Esophagus squamous epithelium (tissue), 5 donors: ENCODE results near the gene TENT5D. TPM values are rescaled to one million over a fixed set of nuclear protein-coding genes. Genes with fewer than 3 reads are reported as not detected.
"Not testable (repeated sequence)": the region's sequence is repeated elsewhere in the genome, so short reads cannot be mapped to it uniquely, and the experiment has no call there.

Source experiments
- DNase-seq: peaks from one replicate; lab custom pipeline; 2025; lab: John Stamatoyannopoulos, UW
- H3K27ac ChIP-seq, 4 donors: fragments of 200-600 bp; sonication (generic); one replicate each; pipeline ENCODE4 v1.5.1; 2016 to 2019; ENCODE audit warnings: mild to moderate bottlenecking in 1 of 4
- H3K27me3 ChIP-seq, 4 donors: fragments of 200-600 bp; sonication (generic); 1 replicate in 3 of 4; 2 replicates in 1 of 4; pipeline versions ENCODE4 v1.5.1 to v1.6.0; 2017 to 2021; ENCODE audit warnings: antibody characterized with exemption in 1 of 4
- H3K36me3 ChIP-seq, 3 donors: fragments of 200-600 bp; sonication (generic); one replicate each; pipeline ENCODE4 v1.5.1; 2016 to 2019
- H3K4me1 ChIP-seq, 3 donors: fragments of 200-600 bp; sonication (generic); one replicate each; pipeline ENCODE4 v1.5.1; 2017 to 2019
- H3K4me3 ChIP-seq, 4 donors: fragments of 200-600 bp; sonication (generic); 1 replicate in 3 of 4; 2 replicates in 1 of 4; pipeline ENCODE4 v1.5.1; 2016 to 2019; ENCODE audit warnings: mild to moderate bottlenecking in 2 of 4, moderate library complexity in 1 of 4
- H3K9me3 ChIP-seq, 3 donors: fragments of 200-600 bp; sonication (generic); one replicate each; pipeline ENCODE4 v1.5.1; 2016 to 2019
- POLR2A ChIP-seq, 4 donors: fragments of 450-650 bp; IDR thresholded peaks; one replicate each; pipeline ENCODE4 v1.6.1; 2017; ENCODE audit warnings: antibody characterized with exemption in 4 of 4, mild to moderate bottlenecking in 4 of 4, moderate library complexity in 3 of 4
- WGBS, 2 donors: methylation state at CpG; one replicate each; pipeline ENCODE4 v1.1.5; 2018; 5-methylcytosine and 5-hydroxymethylcytosine counted together
- intact Hi-C: fragments of 100-400 bp; cut with DNase I; formaldehyde crosslinking; loops from one replicate; pipeline ENCODE4 v1.15.0; 2022
- total RNA-seq, 4 donors: library from RNA; depleted of rRNA; stranded (reverse); fragments of >200 nt; gene quantifications; one replicate each; pipeline ENCODE4 v1.1.0, GENCODE V29; 2016
- TF ChIP-seq, protein P1 (sequence below), 6 experiments: fragments of 450-650 bp in 4 of 6; fragments of 200-600 bp in 2 of 6; sonication (generic) in 2 of 6; IDR thresholded peaks; one replicate each; pipeline ENCODE4 v1.5.1; 2016 to 2019; ENCODE audit warnings: antibody characterized with exemption in 6 of 6, mild to moderate bottlenecking in 4 of 6, moderate library complexity in 4 of 6
- donor health status: DM: yes; HTN: yes; CAD: no.

The TENT5D gene
- total RNA-seq = not detected

DNA sequence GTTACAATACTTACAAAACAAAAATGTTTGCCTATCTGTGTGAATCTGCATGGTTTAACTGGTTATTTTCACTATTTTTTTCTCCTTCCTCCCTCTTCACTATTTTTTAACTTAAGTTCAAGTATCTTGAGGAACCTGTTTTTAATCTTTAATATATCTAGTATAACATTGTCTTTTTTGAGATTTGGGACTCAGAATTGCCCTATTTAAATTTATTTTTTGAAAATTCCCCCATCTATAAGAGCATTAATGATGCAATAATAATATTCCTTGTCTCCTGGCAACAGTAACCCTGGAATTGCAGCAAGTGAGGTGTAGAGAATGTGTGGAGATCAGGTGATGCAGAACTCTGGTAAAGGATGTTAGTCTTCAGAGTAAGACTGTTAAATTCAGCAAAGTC, at the start of gene TENT5D:
Gene TENT5D (plus strand): TSS at position 301 of the 400 bp plus-strand sequence. CDS start 22,093 bp downstream, outside the sequence.
- no peaks in the 10 kb centered on the region for H3K36me3 ChIP-seq
- TF ChIP-seq, protein P1, sequence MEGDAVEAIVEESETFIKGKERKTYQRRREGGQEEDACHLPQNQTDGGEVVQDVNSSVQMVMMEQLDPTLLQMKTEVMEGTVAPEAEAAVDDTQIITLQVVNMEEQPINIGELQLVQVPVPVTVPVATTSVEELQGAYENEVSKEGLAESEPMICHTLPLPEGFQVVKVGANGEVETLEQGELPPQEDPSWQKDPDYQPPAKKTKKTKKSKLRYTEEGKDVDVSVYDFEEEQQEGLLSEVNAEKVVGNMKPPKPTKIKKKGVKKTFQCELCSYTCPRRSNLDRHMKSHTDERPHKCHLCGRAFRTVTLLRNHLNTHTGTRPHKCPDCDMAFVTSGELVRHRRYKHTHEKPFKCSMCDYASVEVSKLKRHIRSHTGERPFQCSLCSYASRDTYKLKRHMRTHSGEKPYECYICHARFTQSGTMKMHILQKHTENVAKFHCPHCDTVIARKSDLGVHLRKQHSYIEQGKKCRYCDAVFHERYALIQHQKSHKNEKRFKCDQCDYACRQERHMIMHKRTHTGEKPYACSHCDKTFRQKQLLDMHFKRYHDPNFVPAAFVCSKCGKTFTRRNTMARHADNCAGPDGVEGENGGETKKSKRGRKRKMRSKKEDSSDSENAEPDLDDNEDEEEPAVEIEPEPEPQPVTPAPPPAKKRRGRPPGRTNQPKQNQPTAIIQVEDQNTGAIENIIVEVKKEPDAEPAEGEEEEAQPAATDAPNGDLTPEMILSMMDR (IDR thresholded peaks at IDR 0.05) = no peak
- no peak for TF ChIP-seq POLR2A (IDR thresholded peaks at IDR 0.05)
- no peak for DNase-seq
- no peak within 1 kb of the TSS for H3K27ac ChIP-seq
- intact Hi-C loops = no loop called here
- H3K27me3 ChIP-seq = no peaks in the 10 kb centered on the region
- H3K4me1 ChIP-seq = no peaks in the 10 kb centered on the region
- no peak within 1 kb of the TSS for H3K4me3 ChIP-seq
- no peaks in the 10 kb centered on the region for H3K9me3 ChIP-seq

DNA sequence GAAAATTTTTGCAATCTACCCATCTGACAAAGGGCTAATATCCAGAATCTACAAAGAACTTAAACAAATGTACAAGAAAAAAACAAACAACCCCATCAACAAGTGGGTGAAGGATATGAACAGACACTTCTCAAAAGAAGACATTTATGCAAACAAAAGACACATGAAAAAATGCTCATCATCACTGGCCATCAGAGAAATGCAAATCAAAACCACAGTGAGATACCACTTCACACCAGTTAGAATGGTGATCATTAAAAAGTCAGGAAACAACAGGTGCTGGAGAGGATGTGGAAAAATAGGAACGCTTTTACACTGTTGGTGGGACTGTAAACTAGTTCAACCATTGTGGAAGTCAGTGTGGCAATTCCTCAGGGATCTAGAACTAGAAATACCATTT, 34.6 kb upstream of the TENT5D start:
- H3K36me3 ChIP-seq, H3K27me3 ChIP-seq, H3K4me3 ChIP-seq, DNase-seq, H3K4me1 ChIP-seq, H3K27ac ChIP-seq, intact Hi-C loops, H3K9me3 ChIP-seq: not testable (repeated sequence)
- WGBS, 2 donors = 73 to 88% methylated on average over 1 of the region's 1 CpG

DNA sequence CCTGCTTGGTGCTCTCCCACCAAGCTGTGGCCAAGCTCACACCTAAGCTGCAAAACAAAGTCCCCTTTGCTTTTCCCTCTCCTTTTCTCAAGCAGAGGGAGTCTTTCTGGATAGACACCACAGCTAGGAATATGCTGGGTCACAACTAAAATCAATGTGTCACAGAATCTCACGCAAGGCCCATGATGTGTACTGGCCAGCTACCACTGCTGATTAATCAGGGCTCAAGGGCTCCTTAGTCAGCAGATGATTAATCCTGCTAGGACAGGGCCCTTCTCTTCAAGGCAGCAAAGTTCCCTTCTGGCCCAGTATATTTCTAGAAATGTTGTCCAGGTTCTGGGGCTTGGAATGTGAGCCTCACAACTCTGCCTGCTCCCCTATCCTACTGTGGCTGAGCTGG, 32.0 kb upstream of the TENT5D start:
- Histone ChIP-seq H3K27ac (no peak overlapping the region), H3K36me3 (no peaks in the 10 kb centered on the region), H3K9me3 (no peaks in the 10 kb centered on the region), H3K4me1 (no peaks in the 10 kb centered on the region), H3K27me3 (no peaks in the 10 kb centered on the region), H3K4me3 (no peak overlapping the region)
- TF ChIP-seq, protein P1 (IDR thresholded peaks at IDR 0.05) = no peak
- TF ChIP-seq POLR2A (IDR thresholded peaks at IDR 0.05) = no peak
- intact Hi-C loops = no loop called here
- no CpG with 5 or more reads among the region's 1 CpG for WGBS, 2 donors
- DNase-seq = no peak

DNA sequence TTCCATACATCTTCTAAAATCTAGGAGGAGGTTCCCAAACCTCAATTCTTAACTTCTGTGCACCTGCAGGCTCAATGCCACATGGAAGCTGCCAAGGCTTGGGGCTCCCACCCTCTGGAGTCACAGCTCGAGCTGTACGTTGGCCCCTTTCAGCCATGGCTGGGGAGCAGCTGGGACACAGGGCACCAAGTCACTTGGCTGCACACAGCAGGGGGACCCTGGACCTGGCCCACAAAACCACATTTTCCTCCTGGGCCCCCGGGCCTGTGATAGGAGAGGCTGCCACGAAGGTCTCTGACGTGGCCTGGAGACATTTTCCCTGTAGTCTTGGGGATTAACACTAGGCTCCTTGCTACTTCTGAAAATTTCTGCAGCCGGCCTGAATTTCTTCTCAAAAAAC, 8.2 kb upstream of the TENT5D start:
- no peak for TF ChIP-seq POLR2A (IDR thresholded peaks at IDR 0.05)
- TF ChIP-seq, protein P1 (IDR thresholded peaks at IDR 0.05) = no peak
- Histone ChIP-seq H3K4me3 (no peak overlapping the region), H3K27ac (no peak overlapping the region), H3K27me3 (no peaks in the 10 kb centered on the region), H3K4me1 (no peaks in the 10 kb centered on the region), H3K9me3 (no peaks in the 10 kb centered on the region), H3K36me3 (no peaks in the 10 kb centered on the region)
- 55 to 73% methylated on average over 4 to 6 of the region's 6 CpGs for WGBS, 2 donors
- intact Hi-C loops = no loop called here
- DNase-seq = no peak

DNA sequence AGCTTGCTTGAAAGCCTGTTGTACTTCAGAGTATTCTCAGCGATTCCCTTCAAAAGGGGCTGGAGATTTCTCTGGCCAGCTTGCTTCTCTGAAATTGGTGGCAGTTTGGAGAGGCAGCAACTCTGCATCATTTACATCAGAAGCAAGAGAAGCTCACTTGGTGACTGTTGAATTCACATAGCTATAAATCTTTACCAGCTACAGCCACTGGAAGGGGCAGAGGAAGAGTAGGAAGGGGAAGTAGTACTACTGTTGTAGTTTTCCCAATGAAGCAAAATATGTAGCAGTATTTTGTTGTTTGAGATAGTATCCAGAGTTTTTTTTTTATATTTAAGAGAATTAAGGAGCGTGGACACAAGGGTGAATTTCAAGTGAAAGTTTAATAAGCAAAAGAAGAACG, 2.8 kb downstream of the TENT5D start:
- TF ChIP-seq POLR2A (IDR thresholded peaks at IDR 0.05) = no peak
- TF ChIP-seq, protein P1 (IDR thresholded peaks at IDR 0.05) = no peak
- Histone ChIP-seq H3K36me3 (no peaks in the 10 kb centered on the region), H3K4me1 (no peaks in the 10 kb centered on the region), H3K4me3 (no peak overlapping the region), H3K27me3 (no peaks in the 10 kb centered on the region), H3K9me3 (no peaks in the 10 kb centered on the region), H3K27ac (no peak overlapping the region)
- no peak for DNase-seq
- intact Hi-C loops = no loop called here
- 35 to 49% methylated on average over 3 of the region's 3 CpGs for WGBS, 2 donors

DNA sequence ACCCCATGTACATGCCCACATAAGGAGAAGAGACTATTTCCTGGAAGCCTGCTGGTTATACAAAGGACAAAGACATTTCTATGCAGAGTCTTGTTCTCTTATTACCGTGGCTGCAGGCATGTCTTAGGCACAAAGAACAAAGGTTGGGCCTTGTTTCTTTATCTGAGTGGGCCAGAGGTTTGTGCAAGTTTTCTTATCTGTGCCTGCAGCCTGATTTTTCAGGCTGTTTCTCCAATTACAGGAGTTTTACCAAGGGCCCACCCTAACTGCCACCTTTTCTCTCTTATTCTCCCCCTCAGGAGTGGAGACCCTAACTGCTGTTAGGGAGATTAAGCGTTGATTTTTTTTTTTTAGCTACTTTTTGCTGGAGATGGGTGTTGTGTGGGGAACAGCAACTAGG, 3.5 kb downstream of the TENT5D start:
- DNase-seq = no peak
- Histone ChIP-seq H3K4me1 (no peaks in the 10 kb centered on the region), H3K36me3 (no peaks in the 10 kb centered on the region), H3K9me3 (no peaks in the 10 kb centered on the region), H3K4me3 (no peak overlapping the region), H3K27me3 (no peaks in the 10 kb centered on the region), H3K27ac (no peak overlapping the region)
- intact Hi-C loops = no loop called here
- TF ChIP-seq POLR2A (IDR thresholded peaks at IDR 0.05) = no peak
- TF ChIP-seq, protein P1 (IDR thresholded peaks at IDR 0.05) = no peak
- WGBS, 2 donors = 37 to 47% methylated on average over 2 of the region's 2 CpGs
